NCI-H460 (cell line): ENCODE data around the gene NPIPB5. TPM values are rescaled to one million over a fixed set of nuclear protein-coding genes. Genes with fewer than 3 reads are reported as not detected.
"Not testable (repeated sequence)": the region's sequence is repeated elsewhere in the genome, so short reads cannot be mapped to it uniquely, and the experiment has no call there.

Experiments used
- DNase-seq: peaks from one replicate; pipeline ENCODE4 v3.0.0-alpha.2; 2016; ENCODE audit warnings: low read depth; ENCODE audit errors: extremely low read depth
- polyA plus RNA-seq: library from polyadenylated mRNA; depleted of rRNA; stranded (reverse); fragments of >200 nt; gene quantifications from 2 replicates; pipeline ENCODE4 v1.2.3, GENCODE V29; 2014; cell fraction: nucleus; rRNA removed
- small RNA-seq, 2 experiments: library from RNA; depleted of rRNA; stranded (forward); fragments of <200 nt; gene quantifications; one replicate each; pipeline ENCODE3, GENCODE V24; 2014
- total RNA-seq: library from RNA; depleted of rRNA; stranded (reverse); fragments of >200 nt; shearing (Covaris generic); gene quantifications from 2 replicates; pipeline ENCODE4 v1.2.3, GENCODE V29; 2014; rRNA removed

Gene NPIPB5
- total RNA-seq: 41.9 and 70.6 TPM in 2 replicates
- 61.3 and 114 TPM in 2 replicates for polyA plus RNA-seq

- not testable (repeated sequence) for DNase-seq
Measured at GRCh38 chr16:22510591-22510990, at the start of gene NPIPB5. Gene NPIPB5 (plus strand): TSS chr16:22510891. CDS start chr16:22513802, 2,911 bp downstream.

- not testable (repeated sequence) for DNase-seq
Measured at GRCh38 chr16:22468846-22469245, 41.8 kb upstream of the NPIPB5 start.

GRCh38 chr16:22537996-22538395, 27.3 kb downstream of the NPIPB5 start:
- DNase-seq: not testable (repeated sequence)

- not testable (repeated sequence) for DNase-seq
Measured at GRCh38 chr16:22544809-22545208, 34.1 kb downstream of the NPIPB5 start.

GRCh38 chr16:22546630-22547029, 35.9 kb downstream of the NPIPB5 start:
- DNase-seq: not testable (repeated sequence)

GRCh38 chr16:22547170-22547765, 36.6 kb downstream of the NPIPB5 start:
- DNase-seq: not testable (repeated sequence)

- DNase-seq: not testable (repeated sequence)
Measured at GRCh38 chr16:22549853-22550252, 39.2 kb downstream of the NPIPB5 start.

- DNase-seq: not testable (repeated sequence)
Measured at GRCh38 chr16:22551143-22551542, 40.5 kb downstream of the NPIPB5 start.

GRCh38 chr16:22551651-22552050, 41.0 kb downstream of the NPIPB5 start:
- DNase-seq: not testable (repeated sequence)

GRCh38 chr16:22556759-22557158, 46.1 kb downstream of the NPIPB5 start:
- DNase-seq: not testable (repeated sequence)

Small RNAs within 50 kb of the gene (small RNA-seq; reads per million reads assigned to genes)
- 0 reads per million in 2 experiments for gene AC106788.1

Other genes starting within 250 kb of the NPIPB5 start
- 62.8 and 67.5 TPM in 2 replicates for gene POLR3E, start 213.5 kb upstream of the NPIPB5 start, total RNA-seq
- 21.2 and 23.5 TPM in 2 replicates for gene CDR2, start 136.3 kb upstream of the NPIPB5 start, total RNA-seq